Esophagus squamous epithelium (tissue), 5 donors: Measurements from ENCODE around the gene GRIK3. TPM values are rescaled to one million over a fixed set of nuclear protein-coding genes. Genes with fewer than 3 reads are reported as not detected.

Source experiments
- DNase-seq: peaks from one replicate; lab custom pipeline; 2025; lab: John Stamatoyannopoulos, UW
- H3K27ac ChIP-seq, 4 donors: fragments of 200-600 bp; sonication (generic); one replicate each; pipeline ENCODE4 v1.5.1; 2016 to 2019; ENCODE audit warnings: mild to moderate bottlenecking in 1 of 4
- H3K27me3 ChIP-seq, 4 donors: fragments of 200-600 bp; sonication (generic); 1 replicate in 3 of 4; 2 replicates in 1 of 4; pipeline versions ENCODE4 v1.5.1 to v1.6.0; 2017 to 2021; ENCODE audit warnings: antibody characterized with exemption in 1 of 4
- H3K36me3 ChIP-seq, 3 donors: fragments of 200-600 bp; sonication (generic); one replicate each; pipeline ENCODE4 v1.5.1; 2016 to 2019
- H3K4me1 ChIP-seq, 3 donors: fragments of 200-600 bp; sonication (generic); one replicate each; pipeline ENCODE4 v1.5.1; 2017 to 2019
- H3K4me3 ChIP-seq, 4 donors: fragments of 200-600 bp; sonication (generic); 1 replicate in 3 of 4; 2 replicates in 1 of 4; pipeline ENCODE4 v1.5.1; 2016 to 2019; ENCODE audit warnings: mild to moderate bottlenecking in 2 of 4, moderate library complexity in 1 of 4
- H3K9me3 ChIP-seq, 3 donors: fragments of 200-600 bp; sonication (generic); one replicate each; pipeline ENCODE4 v1.5.1; 2016 to 2019
- CTCF ChIP-seq, 6 experiments: fragments of 450-650 bp in 4 of 6; fragments of 200-600 bp in 2 of 6; sonication (generic) in 2 of 6; IDR thresholded peaks; one replicate each; pipeline ENCODE4 v1.5.1; 2016 to 2019; ENCODE audit warnings: antibody characterized with exemption in 6 of 6, mild to moderate bottlenecking in 4 of 6, moderate library complexity in 4 of 6
- POLR2A ChIP-seq, 4 donors: fragments of 450-650 bp; IDR thresholded peaks; one replicate each; pipeline ENCODE4 v1.6.1; 2017; ENCODE audit warnings: antibody characterized with exemption in 4 of 4, mild to moderate bottlenecking in 4 of 4, moderate library complexity in 3 of 4
- WGBS, 2 donors: methylation state at CpG; one replicate each; pipeline ENCODE4 v1.1.5; 2018; 5-methylcytosine and 5-hydroxymethylcytosine counted together
- intact Hi-C: fragments of 100-400 bp; cut with DNase I; formaldehyde crosslinking; loops from one replicate; pipeline ENCODE4 v1.15.0; 2022
- total RNA-seq, 4 donors: library from RNA; depleted of rRNA; stranded (reverse); fragments of >200 nt; gene quantifications; one replicate each; pipeline ENCODE4 v1.1.0, GENCODE V29; 2016
- donor health status: DM: yes; HTN: yes; CAD: no.

The GRIK3 gene
- total RNA-seq, 4 donors from 2014 or later: 0.11 to 0.38 (median 0.21) TPM; not detected in 1

- TF ChIP-seq POLR2A (IDR thresholded peaks at IDR 0.05): no peak
- 48% methylated on average over 4 of the region's 14 CpGs; no CpG with 5 or more reads in 1 of the 2 donors for whole genome bisulfite sequencing, 2 donors
- no peak overlapping the region for H3K4me3 ChIP-seq
- no peak for DNase-seq
- no peak overlapping the region for H3K27ac ChIP-seq
- H3K27me3 ChIP-seq: peaks cover 0 to 71% (median 0%) of the 10 kb centered on the region in 4 donors
- no peaks in the 10 kb centered on the region for H3K4me1 ChIP-seq
- H3K36me3 ChIP-seq: no peaks in the 10 kb centered on the region
- intact Hi-C loops: no loop called here
- no peaks in the 10 kb centered on the region for H3K9me3 ChIP-seq
These were observed 188.5 kb downstream of the GRIK3 start for GRCh38 chr1:36845802-36846201.

- no peaks in the 10 kb centered on the region for H3K9me3 ChIP-seq
- H3K4me3 ChIP-seq: no peak overlapping the region
- 71 to 73% methylated on average over 9 of the region's 9 CpGs for WGBS, 2 donors
- no peak overlapping the region for H3K27ac ChIP-seq
- TF ChIP-seq CTCF (IDR thresholded peaks at IDR 0.05) (no peak), POLR2A (IDR thresholded peaks at IDR 0.05) (no peak)
- H3K4me1 ChIP-seq: no peaks in the 10 kb centered on the region
- no peak for DNase-seq
- H3K36me3 ChIP-seq: no peaks in the 10 kb centered on the region
- H3K27me3 ChIP-seq: peaks cover 0 to 65% (median 0%) of the 10 kb centered on the region in 4 donors
- intact Hi-C loops: no loop called here
These were observed 189.4 kb downstream of the GRIK3 start for GRCh38 chr1:36844917-36845316.

- DNase-seq: no peak
- Histone ChIP-seq H3K9me3 (no peaks in the 10 kb centered on the region), H3K27me3 (peaks cover 0 to 65% (median 0%) of the 10 kb centered on the region in 4 donors), H3K4me1 (no peaks in the 10 kb centered on the region), H3K27ac (no peak overlapping the region), H3K36me3 (no peaks in the 10 kb centered on the region), H3K4me3 (no peak overlapping the region)
- no peak for TF ChIP-seq CTCF (IDR thresholded peaks at IDR 0.05)
- no peak for TF ChIP-seq POLR2A (IDR thresholded peaks at IDR 0.05)
- WGBS, 2 donors: 50 to 70% methylated on average over 1 to 4 of the region's 11 CpGs
- intact Hi-C loops: no loop called here
These were observed 190.3 kb downstream of the GRIK3 start for GRCh38 chr1:36843906-36844610.

- intact Hi-C loops: no loop called here
- Histone ChIP-seq H3K27ac (no peak overlapping the region), H3K4me3 (no peak overlapping the region), H3K4me1 (no peaks in the 10 kb centered on the region), H3K36me3 (no peaks in the 10 kb centered on the region), H3K9me3 (no peaks in the 10 kb centered on the region), H3K27me3 (peaks cover 0 to 66% (median 0%) of the 10 kb centered on the region in 4 donors)
- no peak for DNase-seq
- TF ChIP-seq CTCF (IDR thresholded peaks at IDR 0.05) (no peak), POLR2A (IDR thresholded peaks at IDR 0.05) (no peak)
- 79 to 82% methylated on average over 11 of the region's 11 CpGs for WGBS, 2 donors
These were observed 191.3 kb downstream of the GRIK3 start for GRCh38 chr1:36843027-36843426.

GRCh38 chr1:36842448-36842847 lies 191.9 kb downstream of the GRIK3 start:
- Histone ChIP-seq H3K4me1 (no peaks in the 10 kb centered on the region), H3K27me3 (peaks cover 0 to 66% (median 0%) of the 10 kb centered on the region in 4 donors), H3K36me3 (no peaks in the 10 kb centered on the region), H3K4me3 (no peak overlapping the region), H3K27ac (no peak overlapping the region), H3K9me3 (no peaks in the 10 kb centered on the region)
- DNase-seq: no peak
- TF ChIP-seq POLR2A (IDR thresholded peaks at IDR 0.05) (no peak), CTCF (IDR thresholded peaks at IDR 0.05) (no peak)
- 58 to 69% methylated on average over 4 to 7 of the region's 7 CpGs for WGBS, 2 donors
- intact Hi-C loops: no loop called here
